SJSA1 (cell line): ENCODE results near the gene FHIT. TPM values are rescaled to one million over a fixed set of nuclear protein-coding genes. Genes with fewer than 3 reads are reported as not detected.

Source experiments
- DNase-seq, 2 experiments: peaks; one replicate each; pipeline ENCODE4 v3.0.0-alpha.2; 2015 to 2020; ENCODE audit warnings: low spot score in 2 of 2, low read depth in 1 of 2
- H3K27ac ChIP-seq: fragments of 250-450 bp; sonication (Bioruptor Pico); 2 replicates; pipeline ENCODE4 v1.5.1; 2020; ENCODE audit warnings: mild to moderate bottlenecking, moderate library complexity
- H3K27me3 ChIP-seq: fragments of 250-450 bp; sonication (Bioruptor Pico); replicated peaks from 2 replicates; pipeline ENCODE4 v1.5.1; 2020; ENCODE audit warnings: mild to moderate bottlenecking, moderate library complexity
- H3K36me3 ChIP-seq: fragments of 250-450 bp; sonication (Bioruptor Pico); 2 replicates; pipeline ENCODE4 v1.5.1; 2020; ENCODE audit warnings: mild to moderate bottlenecking
- H3K4me1 ChIP-seq: fragments of 250-450 bp; sonication (Bioruptor Pico); replicated peaks from 2 replicates; pipeline ENCODE4 v1.6.1; 2021; ENCODE audit warnings: mild to moderate bottlenecking
- H3K4me3 ChIP-seq: fragments of 250-450 bp; sonication (Bioruptor Pico); 2 replicates; pipeline ENCODE4 v1.5.1; 2020; ENCODE audit warnings: mild to moderate bottlenecking
- H3K9me3 ChIP-seq: fragments of 250-450 bp; sonication (Bioruptor Pico); replicated peaks from 2 replicates; pipeline ENCODE4 v1.5.1; 2020; ENCODE audit warnings: mild to moderate bottlenecking
- total RNA-seq: library from RNA; depleted of rRNA; stranded (reverse); fragments of >200 nt; shearing (Covaris generic); gene quantifications from 2 replicates; pipeline ENCODE4 v1.2.3, GENCODE V29; 2014

FHIT gene
- total RNA-seq, 1 experiment from 2014 or later: not detected

DNA sequence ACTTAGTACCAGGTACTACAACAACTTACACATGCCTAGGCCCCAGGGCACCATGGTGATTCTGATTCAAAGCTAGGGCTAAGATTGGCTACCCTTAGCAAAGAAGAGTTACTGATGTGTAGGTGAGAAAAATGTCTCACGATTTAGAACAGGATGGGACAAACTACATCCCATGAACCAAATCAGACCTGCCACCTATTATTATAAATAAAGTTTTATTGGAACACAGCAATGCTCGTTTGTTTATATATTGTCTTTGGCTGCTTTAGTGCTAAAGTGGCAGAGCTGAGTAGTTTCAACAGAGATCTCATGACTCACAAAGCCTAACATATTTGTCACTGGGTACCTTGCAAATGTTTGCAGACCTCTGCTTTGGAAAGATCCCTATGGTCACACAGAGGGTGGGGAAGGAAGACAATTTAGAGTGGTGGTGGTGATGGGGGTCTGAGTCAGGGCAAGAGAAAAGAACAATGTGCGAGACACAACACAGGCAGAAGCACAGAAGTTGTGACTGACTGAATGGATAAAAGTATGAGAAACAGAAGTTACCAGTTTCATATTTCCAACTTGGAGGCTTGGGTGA is 1430.8 kb downstream of the FHIT start:
- no peaks in the 10 kb centered on the region for H3K27me3 ChIP-seq
- DNase-seq: peak; percentile 22 to 50
- no peaks in the 10 kb centered on the region for H3K9me3 ChIP-seq
- H3K36me3 ChIP-seq: no peaks in the 10 kb centered on the region
- no peak overlapping the region for H3K4me3 ChIP-seq
- H3K4me1 ChIP-seq: peaks cover 46% of the 10 kb centered on the region
- no peak overlapping the region; the same call in 1 of the 2 replicates for H3K27ac ChIP-seq

DNA sequence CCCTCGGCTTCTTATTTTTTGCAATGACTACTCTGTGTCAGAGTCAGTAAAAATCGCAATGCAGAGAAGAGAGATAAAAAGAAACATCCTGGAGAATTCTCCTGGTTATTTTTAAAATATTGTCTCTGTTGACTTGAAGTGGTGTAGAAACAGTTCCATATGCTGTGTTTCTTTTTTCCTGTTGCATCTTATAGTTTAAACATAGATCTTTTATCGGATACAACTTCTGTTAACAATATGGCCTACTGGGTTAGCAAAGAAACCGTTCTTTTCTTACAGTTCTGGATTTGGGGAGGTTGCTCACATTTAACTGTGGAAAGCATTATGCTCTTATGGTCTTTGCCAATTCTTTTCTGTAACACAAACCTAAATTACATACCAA is 1432.3 kb downstream of the FHIT start:
- Histone ChIP-seq H3K9me3 (no peaks in the 10 kb centered on the region), H3K4me3 (no peak overlapping the region), H3K27me3 (no peaks in the 10 kb centered on the region), H3K27ac (peak overlapping the region; percentile 97), H3K36me3 (no peaks in the 10 kb centered on the region), H3K4me1 (peaks cover 46% of the 10 kb centered on the region)
- DNase-seq: no peak

DNA sequence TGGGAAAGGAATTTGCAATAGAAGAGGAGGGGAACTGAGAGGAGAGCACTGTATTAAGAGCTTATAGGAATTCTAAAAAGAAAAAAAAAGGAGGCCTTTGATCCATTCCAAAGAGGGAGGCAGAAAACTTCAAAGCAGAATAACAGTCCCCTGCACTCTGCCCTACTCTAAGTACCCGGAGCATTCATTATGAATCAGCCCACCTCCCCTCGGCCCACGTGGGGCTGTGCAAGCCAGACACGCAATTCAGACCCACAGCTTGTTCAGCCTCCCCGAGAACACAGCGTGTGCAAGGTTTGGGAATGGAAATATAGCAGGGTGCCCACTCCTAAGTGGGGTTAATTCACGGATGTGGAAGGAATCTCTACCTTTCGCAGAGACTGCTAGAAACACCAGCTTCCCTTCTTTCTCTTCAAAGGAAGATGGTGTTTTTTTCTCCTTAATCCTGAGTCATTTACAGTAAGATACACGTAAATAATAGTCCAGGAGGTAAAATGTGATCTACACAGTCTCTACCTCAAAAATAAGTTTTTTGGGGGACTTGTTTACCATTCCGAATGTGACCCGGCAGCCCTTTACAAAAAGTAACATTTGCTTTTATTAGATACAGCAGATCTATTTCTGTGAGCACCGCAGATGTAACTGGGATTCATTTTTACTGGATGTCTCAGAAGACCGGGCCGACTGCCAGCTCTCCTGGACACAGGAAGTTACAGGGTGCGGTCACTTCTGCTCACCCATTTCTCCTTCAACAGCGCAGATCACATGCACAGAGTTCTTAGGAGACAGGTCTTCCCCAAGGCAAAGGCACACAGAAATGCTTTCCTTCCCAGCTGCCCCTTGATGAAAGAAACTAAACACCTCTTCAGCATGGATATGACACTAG is 1433.0 kb downstream of the FHIT start:
- H3K9me3 ChIP-seq: no peaks in the 10 kb centered on the region
- DNase-seq: peak; percentile 80 to 94
- H3K4me3 ChIP-seq: peak overlapping the region; percentile 6; the same call in 1 of the 2 replicates
- H3K4me1 ChIP-seq: peaks cover 46% of the 10 kb centered on the region
- H3K27me3 ChIP-seq: no peaks in the 10 kb centered on the region
- H3K27ac ChIP-seq: peak overlapping the region; percentile 97
- H3K36me3 ChIP-seq: no peaks in the 10 kb centered on the region

DNA sequence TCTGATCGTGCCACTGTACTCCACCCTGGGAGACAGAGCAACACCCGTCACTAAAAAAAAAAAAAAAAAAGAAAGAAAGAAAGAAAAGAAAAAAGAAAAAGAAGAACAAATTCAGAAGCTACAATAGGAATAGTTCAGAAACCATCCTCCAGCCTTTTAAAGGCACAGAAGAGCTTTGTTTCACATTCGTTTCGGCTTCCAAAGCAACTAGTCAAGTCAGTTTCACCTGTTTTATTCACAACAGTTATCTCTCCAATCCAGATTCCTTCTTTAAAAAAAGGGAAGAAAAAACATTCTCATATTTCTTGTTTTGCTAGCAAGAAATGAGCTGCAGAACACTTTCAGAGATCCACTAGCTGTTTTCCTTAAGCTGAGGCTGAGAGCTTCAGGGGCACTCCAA is 1433.7 kb downstream of the FHIT start:
- Histone ChIP-seq H3K36me3 (no peaks in the 10 kb centered on the region), H3K9me3 (no peaks in the 10 kb centered on the region), H3K27ac (peak overlapping the region; percentile 97), H3K4me1 (peaks cover 52% of the 10 kb centered on the region), H3K4me3 (no peak overlapping the region), H3K27me3 (no peaks in the 10 kb centered on the region)
- no peak for DNase-seq

DNA sequence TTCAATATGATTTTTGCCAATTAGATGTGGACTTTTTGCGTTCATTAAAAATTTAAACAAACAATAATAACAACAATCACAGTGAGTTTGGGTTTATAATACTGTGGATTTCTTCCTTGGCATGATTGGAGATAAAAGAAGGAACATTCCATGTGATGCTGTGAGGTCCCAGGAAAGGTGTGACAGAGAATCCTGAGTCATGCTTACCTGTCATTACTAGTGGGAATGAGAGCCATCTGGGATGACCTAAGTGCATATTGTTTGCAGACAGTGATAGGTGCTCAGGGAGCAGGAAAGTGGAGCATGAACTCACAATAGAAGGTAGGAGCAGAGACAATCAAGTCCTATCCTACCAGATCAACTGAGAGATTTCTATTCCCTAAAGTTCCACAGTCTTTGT is 1434.9 kb downstream of the FHIT start:
- Histone ChIP-seq H3K27me3 (no peaks in the 10 kb centered on the region), H3K4me3 (no peak overlapping the region), H3K9me3 (no peaks in the 10 kb centered on the region; the same call in 1 of the 2 replicates), H3K36me3 (no peaks in the 10 kb centered on the region), H3K4me1 (peaks cover 56% of the 10 kb centered on the region), H3K27ac (no peak overlapping the region; the same call in 1 of the 2 replicates)
- no peak for DNase-seq

DNA sequence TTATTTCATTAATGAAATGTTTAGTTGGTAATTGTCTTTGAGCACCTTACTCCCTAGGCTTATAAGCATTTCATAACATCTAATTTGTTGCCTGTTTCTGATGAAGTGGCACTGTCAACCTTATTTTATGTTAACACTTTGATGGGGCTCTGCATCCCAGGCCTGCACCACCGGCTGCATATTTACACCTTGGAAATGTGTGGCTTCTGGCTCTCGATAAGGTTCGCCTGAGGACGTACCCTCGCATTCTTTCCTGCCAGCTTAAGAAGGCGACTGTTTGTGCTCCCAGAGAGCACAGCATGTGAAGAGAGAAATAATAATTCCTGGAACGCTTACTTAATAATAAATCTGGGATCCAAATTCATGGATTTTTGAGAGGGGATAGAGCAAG is 1438.1 kb downstream of the FHIT start:
- Histone ChIP-seq H3K4me1 (peaks cover 53% of the 10 kb centered on the region), H3K36me3 (no peaks in the 10 kb centered on the region; the same call in 1 of the 2 replicates), H3K9me3 (no peaks in the 10 kb centered on the region; the same call in 1 of the 2 replicates), H3K4me3 (no peak overlapping the region), H3K27ac (no peak overlapping the region), H3K27me3 (no peaks in the 10 kb centered on the region)
- DNase-seq: no peak

DNA sequence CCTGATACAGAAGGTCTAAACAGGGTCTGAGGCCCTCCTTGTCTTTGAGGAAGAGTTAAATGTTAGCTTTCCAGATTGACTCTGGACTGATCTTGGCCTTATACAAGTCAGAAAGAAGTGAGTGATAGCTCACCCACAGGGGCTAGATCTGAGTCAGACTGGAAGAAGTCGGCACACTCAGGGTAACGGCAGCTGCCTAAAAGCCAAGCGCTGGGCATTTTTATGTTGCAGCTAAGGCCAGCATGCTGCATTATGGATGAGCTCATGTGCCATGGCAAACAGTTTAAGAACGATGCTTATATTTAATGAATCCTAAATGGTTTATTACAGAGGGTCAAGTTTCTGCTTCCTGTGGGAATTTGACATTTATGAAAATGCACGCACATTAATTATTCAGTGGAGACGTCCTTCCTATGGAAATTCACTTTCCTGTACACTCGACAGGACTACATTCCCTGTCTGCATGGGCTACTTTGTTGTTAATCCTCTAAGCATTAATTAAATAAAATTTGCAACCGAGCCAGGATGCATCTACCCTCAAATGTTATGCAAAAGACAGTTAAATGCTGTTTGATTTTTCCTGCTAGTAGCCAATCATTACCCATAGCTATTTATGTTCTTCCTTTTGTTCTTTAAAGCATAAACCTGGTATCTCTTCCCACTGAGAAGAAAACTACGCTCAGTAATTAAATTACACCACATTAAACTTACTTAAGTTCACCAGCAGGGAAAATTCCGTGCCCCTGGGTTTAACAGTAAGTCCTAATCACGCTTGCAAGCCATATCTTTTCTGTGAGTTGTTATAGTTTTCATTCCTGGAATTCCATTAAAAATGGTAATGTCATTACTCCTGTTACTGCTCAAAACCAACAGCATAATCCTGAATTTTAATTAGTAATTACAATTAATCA is 1438.8 kb downstream of the FHIT start:
- DNase-seq: no peak
- Histone ChIP-seq H3K27me3 (no peaks in the 10 kb centered on the region), H3K4me3 (no peak overlapping the region), H3K4me1 (peaks cover 49% of the 10 kb centered on the region), H3K36me3 (no peaks in the 10 kb centered on the region; the same call in 1 of the 2 replicates), H3K27ac (no peak overlapping the region), H3K9me3 (no peaks in the 10 kb centered on the region; the same call in 1 of the 2 replicates)

DNA sequence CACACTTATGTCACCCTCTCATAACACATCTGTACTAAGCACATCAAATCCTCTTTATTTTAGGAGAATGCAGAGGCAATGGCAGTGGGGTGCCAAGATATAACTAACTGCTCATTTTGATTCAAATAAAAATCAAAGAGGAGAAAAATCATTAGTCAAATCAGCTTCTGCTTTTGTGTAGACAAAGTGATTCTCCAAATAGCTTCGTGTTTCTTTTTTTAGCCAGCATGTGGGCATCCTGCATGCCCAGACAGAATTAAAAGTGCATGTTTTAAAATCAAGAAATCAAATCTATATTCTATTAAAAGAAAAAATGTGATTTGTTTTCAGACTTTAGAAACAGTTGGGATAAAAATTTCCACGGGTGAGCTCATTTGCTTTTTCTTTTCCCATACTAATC is 1440.1 kb downstream of the FHIT start:
- DNase-seq: no peak
- no peak overlapping the region for H3K4me3 ChIP-seq
- H3K4me1 ChIP-seq: peaks cover 36% of the 10 kb centered on the region
- no peak overlapping the region for H3K27ac ChIP-seq
- H3K36me3 ChIP-seq: no peaks in the 10 kb centered on the region; the same call in 1 of the 2 replicates
- H3K27me3 ChIP-seq: no peaks in the 10 kb centered on the region
- no peaks in the 10 kb centered on the region; the same call in 1 of the 2 replicates for H3K9me3 ChIP-seq

DNA sequence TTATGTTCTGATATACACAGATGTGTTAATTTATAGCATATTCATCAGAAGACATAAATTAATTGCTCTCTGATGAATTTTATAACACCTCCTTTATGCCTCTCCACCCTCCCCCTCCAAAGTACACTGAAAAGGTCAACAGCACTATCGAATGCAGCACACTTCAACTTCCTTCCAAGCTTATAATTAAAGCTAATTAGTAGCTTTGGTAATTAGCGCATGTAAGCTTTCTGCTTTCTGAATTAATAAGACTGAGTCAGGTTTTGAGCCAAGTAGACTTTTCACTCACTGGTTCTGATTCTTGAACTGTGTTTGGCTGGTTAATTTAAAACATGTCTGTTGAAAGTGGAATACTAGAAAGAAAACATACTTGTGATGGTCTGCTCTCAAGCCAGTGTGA is 1440.6 kb downstream of the FHIT start:
- no peak for DNase-seq
- Histone ChIP-seq H3K27ac (peak overlapping the region; percentile 92; the same call in 1 of the 2 replicates), H3K4me1 (peaks cover 35% of the 10 kb centered on the region), H3K36me3 (no peaks in the 10 kb centered on the region; the same call in 1 of the 2 replicates), H3K9me3 (no peaks in the 10 kb centered on the region; the same call in 1 of the 2 replicates), H3K4me3 (no peak overlapping the region), H3K27me3 (no peaks in the 10 kb centered on the region)

DNA sequence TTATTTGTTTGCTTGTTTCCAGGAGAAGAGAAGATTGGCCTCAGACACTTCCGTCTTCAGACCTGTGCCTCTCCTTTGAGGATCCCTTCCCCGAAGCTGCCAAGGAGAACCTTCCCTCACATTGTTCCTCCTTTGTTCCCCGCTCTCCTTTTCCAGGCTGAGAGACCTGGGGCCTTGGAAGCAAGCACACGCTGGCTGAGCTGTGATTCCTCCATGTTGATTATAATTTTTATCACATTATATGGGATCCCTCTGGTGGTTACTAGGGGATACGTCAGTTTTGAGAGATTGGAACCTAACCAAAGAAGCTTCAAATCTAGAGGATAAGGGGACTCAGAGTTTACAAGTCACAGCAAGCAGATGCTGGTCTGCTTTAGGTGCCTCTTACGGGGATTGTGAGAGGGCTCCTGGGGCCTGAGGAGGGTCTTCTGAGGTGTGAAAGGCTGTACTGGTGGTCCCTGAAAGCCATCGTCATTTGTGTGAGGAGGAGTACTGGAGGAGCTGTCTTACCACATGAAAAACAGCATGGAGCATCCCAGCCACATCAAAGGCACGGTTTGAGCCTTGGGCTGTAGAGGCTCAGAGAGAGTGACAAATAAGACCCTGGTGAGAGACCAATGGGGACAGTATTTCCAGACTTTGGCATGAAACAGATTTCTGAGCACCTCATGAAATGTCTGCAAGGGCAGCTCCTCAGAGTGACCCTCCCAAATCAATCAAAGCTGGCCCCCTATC is 1441.4 kb downstream of the FHIT start:
- H3K27ac ChIP-seq: peak overlapping the region; percentile 92
- H3K4me1 ChIP-seq: peaks cover 35% of the 10 kb centered on the region
- H3K4me3 ChIP-seq: no peak overlapping the region
- peak in 1 of 2 experiments; percentile 40 for DNase-seq
- H3K9me3 ChIP-seq: no peaks in the 10 kb centered on the region; the same call in 1 of the 2 replicates
- H3K36me3 ChIP-seq: no peaks in the 10 kb centered on the region; the same call in 1 of the 2 replicates
- H3K27me3 ChIP-seq: no peaks in the 10 kb centered on the region

DNA sequence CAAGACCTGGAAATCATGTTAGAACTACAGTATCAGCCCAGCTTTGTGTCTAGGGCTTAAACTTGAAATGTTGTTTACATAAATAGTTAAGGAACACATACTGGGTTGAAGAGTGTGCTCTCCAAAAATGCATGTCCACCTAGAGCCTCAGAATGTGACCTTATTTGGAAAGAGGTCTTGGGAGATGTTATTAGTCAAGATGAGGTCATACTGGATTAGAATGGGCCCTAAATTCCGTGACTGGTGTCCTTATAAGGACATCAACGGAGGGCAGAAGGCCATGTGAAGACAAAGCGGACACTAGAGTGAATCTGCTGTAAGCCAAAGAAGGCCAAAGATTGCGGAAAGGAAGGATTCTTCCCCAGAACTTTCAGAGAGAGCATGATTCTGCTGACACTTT is 1442.2 kb downstream of the FHIT start:
- no peak overlapping the region for H3K4me3 ChIP-seq
- DNase-seq: peak; percentile 76 to 82
- H3K27me3 ChIP-seq: no peaks in the 10 kb centered on the region
- H3K36me3 ChIP-seq: no peaks in the 10 kb centered on the region; the same call in 1 of the 2 replicates
- peak overlapping the region; percentile 92 for H3K27ac ChIP-seq
- H3K9me3 ChIP-seq: no peaks in the 10 kb centered on the region; the same call in 1 of the 2 replicates
- peaks cover 35% of the 10 kb centered on the region for H3K4me1 ChIP-seq

DNA sequence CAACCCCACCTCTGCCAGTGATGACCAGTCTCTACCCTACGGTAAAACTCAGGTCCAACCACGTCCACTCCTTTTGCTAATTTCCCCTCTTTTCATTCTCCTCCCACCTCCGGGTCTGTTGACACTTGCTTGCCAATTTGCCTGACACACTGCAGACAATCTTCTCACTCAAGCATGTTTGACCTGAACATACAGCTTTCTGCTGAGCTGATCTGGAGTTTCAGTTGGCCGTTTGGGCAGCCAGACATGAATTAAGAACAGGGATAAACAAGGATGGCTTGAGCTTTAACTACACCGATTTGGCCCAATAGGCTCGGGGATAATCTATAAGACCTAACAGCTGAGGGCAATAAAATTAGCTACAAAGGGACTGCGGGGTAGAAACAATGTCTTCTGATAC is 1442.8 kb downstream of the FHIT start:
- Histone ChIP-seq H3K4me3 (no peak overlapping the region), H3K27me3 (no peaks in the 10 kb centered on the region), H3K4me1 (peaks cover 35% of the 10 kb centered on the region), H3K27ac (peak overlapping the region; percentile 92), H3K36me3 (no peaks in the 10 kb centered on the region; the same call in 1 of the 2 replicates), H3K9me3 (no peaks in the 10 kb centered on the region; the same call in 1 of the 2 replicates)
- no peak for DNase-seq

DNA sequence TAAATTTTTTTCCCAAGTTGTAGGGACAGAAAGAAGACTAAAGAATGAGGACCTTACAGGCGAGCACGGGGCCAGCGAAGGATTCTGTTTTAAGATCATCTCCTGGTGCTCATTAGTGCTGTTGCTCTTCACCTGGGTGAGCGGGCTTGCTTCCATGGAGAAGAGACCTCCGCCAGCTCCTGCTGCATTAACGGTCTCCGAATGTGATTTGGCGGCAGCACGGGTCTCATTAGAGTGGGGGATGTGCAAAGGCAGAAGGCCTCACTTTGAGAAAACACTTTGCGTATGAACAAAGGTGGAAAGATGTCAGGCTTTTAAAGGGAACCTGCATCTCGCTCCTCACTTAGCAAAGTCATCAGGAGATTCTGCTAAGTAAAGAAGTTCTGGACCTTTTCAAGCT is 1448.0 kb downstream of the FHIT start:
- H3K4me3 ChIP-seq: no peak overlapping the region

More for the DNA sequence above, 1448.0 kb downstream of the FHIT start:
- no peaks in the 10 kb centered on the region; the same call in 1 of the 2 replicates for H3K36me3 ChIP-seq
- H3K9me3 ChIP-seq: no peaks in the 10 kb centered on the region
- no peaks in the 10 kb centered on the region for H3K27me3 ChIP-seq
- H3K27ac ChIP-seq: no peak overlapping the region
- peaks cover 4% of the 10 kb centered on the region for H3K4me1 ChIP-seq
- DNase-seq: no peak
